GM23338 (cell line): ENCODE data around the gene MED13L. TPM values are rescaled to one million over a fixed set of nuclear protein-coding genes. Genes with fewer than 3 reads are reported as not detected.

Experiments
- ATAC-seq: fragments of 200-7000 bp; cut with Tn5 transposase; 3 replicates; pipeline ENCODE4 v1.9.1; 2020
- DNase-seq: peaks from one replicate; pipeline ENCODE4 v3.0.0-alpha.2; 2015; ENCODE audit warnings: low spot score
- H2AFZ ChIP-seq: fragments of 200-600 bp; sonication (generic); 2 replicates; pipeline ENCODE4 v1.8.0; 2016; ENCODE audit warnings: antibody characterized with exemption, mild to moderate bottlenecking, moderate library complexity
- H3F3A ChIP-seq: fragments of 200-600 bp; sonication (generic); replicated peaks from 2 replicates; pipeline ENCODE4 v1.8.0; 2017; ENCODE audit warnings: antibody characterized with exemption, mixed run types, low read depth
- H3K27ac ChIP-seq: fragments of 200-600 bp; sonication (generic); 2 replicates; pipeline ENCODE4 v1.6.1; 2016; ENCODE audit warnings: low read depth
- H3K27me3 ChIP-seq: fragments of 200-600 bp; sonication (generic); 2 replicates; pipeline ENCODE4 v1.8.0; 2016; ENCODE audit warnings: mild to moderate bottlenecking, mixed run types, moderate library complexity; ENCODE audit not compliant: insufficient read depth
- H3K36me3 ChIP-seq: fragments of 200-600 bp; sonication (generic); 2 replicates; pipeline ENCODE4 v1.8.0; 2016; ENCODE audit warnings: mild to moderate bottlenecking; ENCODE audit not compliant: insufficient read depth
- H3K4me1 ChIP-seq: fragments of 200-600 bp; sonication (generic); 2 replicates; pipeline ENCODE4 v1.8.0; 2016; ENCODE audit warnings: mild to moderate bottlenecking, moderate library complexity; ENCODE audit not compliant: insufficient read depth
- H3K4me2 ChIP-seq: fragments of 200-600 bp; sonication (generic); 2 replicates; pipeline ENCODE4 v1.7.1; 2017; ENCODE audit warnings: mixed run types
- H3K4me3 ChIP-seq: fragments of 200-600 bp; sonication (generic); 2 replicates; pipeline ENCODE4 v1.6.1; 2016; ENCODE audit warnings: mixed run types
- H3K79me2 ChIP-seq: fragments of 200-600 bp; sonication (generic); replicated peaks from 2 replicates; pipeline ENCODE4 v1.8.0; 2017; ENCODE audit warnings: mild to moderate bottlenecking; ENCODE audit not compliant: insufficient read depth
- H3K9me2 ChIP-seq: fragments of 200-600 bp; sonication (generic); 2 replicates; pipeline ENCODE4 v1.8.0; 2017; ENCODE audit not compliant: insufficient read depth
- H4K20me1 ChIP-seq: fragments of 200-600 bp; sonication (generic); replicated peaks from 2 replicates; pipeline ENCODE4 v1.8.0; 2017; ENCODE audit warnings: mild to moderate bottlenecking; ENCODE audit not compliant: insufficient read depth
- H3K27ac Mint-ChIP-seq: 2 replicates; pipeline ENCODE4 v1.8.0; 2020; ENCODE audit warnings: inconsistent platforms, mild to moderate bottlenecking, moderate library complexity, mixed read lengths
- H3K27me3 Mint-ChIP-seq: 3 replicates; pipeline ENCODE4 v1.8.0; 2022; ENCODE audit warnings: low read depth, mild to moderate bottlenecking, moderate library complexity, mixed read lengths, inconsistent platforms; ENCODE audit not compliant: insufficient read depth, poor library complexity
- H3K36me3 Mint-ChIP-seq: 3 replicates; pipeline ENCODE4 v1.8.0; 2021; ENCODE audit warnings: low read depth, mild to moderate bottlenecking, inconsistent platforms, moderate library complexity, mixed read lengths
- H3K4me1 Mint-ChIP-seq: 3 replicates; pipeline ENCODE4 v1.8.0; 2020; ENCODE audit warnings: mild to moderate bottlenecking, inconsistent platforms, mixed read lengths
- H3K4me3 Mint-ChIP-seq: 3 replicates; pipeline ENCODE4 v1.8.0; 2021; ENCODE audit warnings: moderate library complexity, mild to moderate bottlenecking, inconsistent platforms, mixed read lengths
- H3K9me3 Mint-ChIP-seq: 3 replicates; pipeline ENCODE4 v1.8.0; 2020; ENCODE audit warnings: moderate library complexity, mild to moderate bottlenecking, inconsistent platforms, mixed read lengths
- CREB1 ChIP-seq: fragments of 250-450 bp; sonication (Bioruptor Pico); IDR thresholded peaks from 2 replicates; pipeline ENCODE4 v1.5.0; 2020; ENCODE audit warnings: low read depth, mild to moderate bottlenecking, moderate library complexity
- CTCF ChIP-seq, 2 experiments: fragments of 200-600 bp in 1 of 2; sonication (generic) in 1 of 2; conservative IDR thresholded peaks; 2 replicates each; pipeline versions ENCODE4 v1.5.1 to v1.6.1; 2016 to 2017; ENCODE audit warnings: antibody characterized with exemption in 2 of 2, low read depth in 2 of 2, mild to moderate bottlenecking in 2 of 2, moderate library complexity in 1 of 2
- ETS1 ChIP-seq: IDR thresholded peaks from 2 replicates; pipeline ENCODE4 v1.6.1; 2016; ENCODE audit warnings: antibody characterized with exemption
- EZH2 ChIP-seq: fragments of 200-600 bp; sonication (generic); IDR thresholded peaks from one replicate; pipeline ENCODE4 v1.8.0; 2017; ENCODE audit warnings: antibody characterized with exemption, mild to moderate bottlenecking, low read depth; ENCODE audit not compliant: unreplicated experiment
- JUNB ChIP-seq: IDR thresholded peaks from one replicate; pipeline ENCODE4 v1.6.1; 2016; ENCODE audit warnings: antibody characterized with exemption; ENCODE audit not compliant: unreplicated experiment
- NANOG ChIP-seq: IDR thresholded peaks from 2 replicates; pipeline ENCODE4 v1.6.1; 2016; ENCODE audit warnings: antibody characterized with exemption, borderline replicate concordance
- POLR2AphosphoS5 ChIP-seq: IDR thresholded peaks from 2 replicates; pipeline ENCODE4 v1.6.1; 2016; ENCODE audit warnings: antibody characterized with exemption, low read depth
- STAT1 ChIP-seq: IDR thresholded peaks from one replicate; pipeline ENCODE4 v1.6.1; 2016; ENCODE audit warnings: antibody characterized with exemption; ENCODE audit not compliant: unreplicated experiment
- ZNF114 ChIP-seq: fragments of 250-450 bp; sonication (Bioruptor Pico); IDR thresholded peaks from 2 replicates; pipeline ENCODE4 v1.5.0; 2020; ENCODE audit warnings: mild to moderate bottlenecking, moderate library complexity
- ZNF462 ChIP-seq: fragments of 250-450 bp; sonication (Bioruptor Pico); IDR thresholded peaks from 2 replicates; pipeline ENCODE4 v1.5.0; 2020; ENCODE audit warnings: mild to moderate bottlenecking, moderate library complexity
- polyA plus RNA-seq: library from polyadenylated mRNA; unstranded; fragments of >200 nt; fragmentation: Nextera tagmentation; extraction: Ambion mirVana; gene quantifications from 2 replicates; pipeline ENCODE4 v1.2.1, GENCODE V29; 2016
- total RNA-seq: library from RNA; depleted of rRNA; stranded (reverse); fragments of >200 nt; shearing (Covaris generic); gene quantifications from 2 replicates; pipeline ENCODE4 v1.2.3, GENCODE V29; 2014
- TF ChIP-seq, protein P1 (sequence below): IDR thresholded peaks from one replicate; pipeline ENCODE4 v1.6.1; 2018; ENCODE audit warnings: antibody characterized with exemption; ENCODE audit not compliant: unreplicated experiment

The MED13L gene
- total and polyA plus RNA-seq, 2 experiments from 2014 or later, result 20.9 to 73.6 TPM

DNA sequence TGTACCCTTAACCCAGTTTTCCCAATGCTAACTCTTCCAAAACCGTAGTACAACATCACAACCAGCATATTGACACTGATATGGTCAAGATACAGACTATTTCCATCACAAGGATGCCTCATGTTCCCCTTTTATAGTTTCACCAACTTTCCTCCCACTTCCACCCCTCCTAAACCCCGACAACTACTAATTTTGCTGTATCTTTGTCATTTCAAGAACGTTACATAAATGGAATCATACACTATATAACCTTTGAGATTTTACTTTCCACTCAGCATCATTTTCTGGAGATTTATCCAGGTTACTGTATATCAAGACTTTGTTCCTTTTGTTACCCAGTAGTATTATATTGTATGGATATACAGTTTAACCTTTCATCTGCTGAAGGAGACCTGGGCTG lies 88.9 kb downstream of the MED13L start:
- no peak for ATAC-seq
- no peak overlapping the region for H3K4me2 ChIP-seq
- no peak overlapping the region for H3K4me3 Mint-ChIP-seq
- H3F3A ChIP-seq, result no peaks in the 10 kb centered on the region
- no peak overlapping the region for H2AFZ ChIP-seq
- peaks cover 6% of the 10 kb centered on the region; the same call in 1 of the 2 replicates for H4K20me1 ChIP-seq
- H3K9me2 ChIP-seq, result no peaks in the 10 kb centered on the region
- H3K79me2 ChIP-seq, result peaks cover 97% of the 10 kb centered on the region
- H3K4me1 Mint-ChIP-seq, result peaks cover 28% of the 10 kb centered on the region
- no peaks in the 10 kb centered on the region for H3K27me3 ChIP-seq
- H3K4me1 ChIP-seq, result peaks cover 5% of the 10 kb centered on the region; the same call in 1 of the 2 replicates
- no peak overlapping the region for H3K27ac ChIP-seq
- TF ChIP-seq ETS1 (no peak), ZNF114 (CRISPR knock-in tag) (no peak), EZH2 (no peak), JUNB (no peak), CTCF (conservative IDR thresholded peaks at IDR 0.05; ENCODE audit: low read depth in 2 of 2) (no peak), CREB1 (no peak), STAT1 (no peak), NANOG (no peak), POLR2AphosphoS5 (no peak), ZNF462 (no peak)
- TF ChIP-seq, protein P1, sequence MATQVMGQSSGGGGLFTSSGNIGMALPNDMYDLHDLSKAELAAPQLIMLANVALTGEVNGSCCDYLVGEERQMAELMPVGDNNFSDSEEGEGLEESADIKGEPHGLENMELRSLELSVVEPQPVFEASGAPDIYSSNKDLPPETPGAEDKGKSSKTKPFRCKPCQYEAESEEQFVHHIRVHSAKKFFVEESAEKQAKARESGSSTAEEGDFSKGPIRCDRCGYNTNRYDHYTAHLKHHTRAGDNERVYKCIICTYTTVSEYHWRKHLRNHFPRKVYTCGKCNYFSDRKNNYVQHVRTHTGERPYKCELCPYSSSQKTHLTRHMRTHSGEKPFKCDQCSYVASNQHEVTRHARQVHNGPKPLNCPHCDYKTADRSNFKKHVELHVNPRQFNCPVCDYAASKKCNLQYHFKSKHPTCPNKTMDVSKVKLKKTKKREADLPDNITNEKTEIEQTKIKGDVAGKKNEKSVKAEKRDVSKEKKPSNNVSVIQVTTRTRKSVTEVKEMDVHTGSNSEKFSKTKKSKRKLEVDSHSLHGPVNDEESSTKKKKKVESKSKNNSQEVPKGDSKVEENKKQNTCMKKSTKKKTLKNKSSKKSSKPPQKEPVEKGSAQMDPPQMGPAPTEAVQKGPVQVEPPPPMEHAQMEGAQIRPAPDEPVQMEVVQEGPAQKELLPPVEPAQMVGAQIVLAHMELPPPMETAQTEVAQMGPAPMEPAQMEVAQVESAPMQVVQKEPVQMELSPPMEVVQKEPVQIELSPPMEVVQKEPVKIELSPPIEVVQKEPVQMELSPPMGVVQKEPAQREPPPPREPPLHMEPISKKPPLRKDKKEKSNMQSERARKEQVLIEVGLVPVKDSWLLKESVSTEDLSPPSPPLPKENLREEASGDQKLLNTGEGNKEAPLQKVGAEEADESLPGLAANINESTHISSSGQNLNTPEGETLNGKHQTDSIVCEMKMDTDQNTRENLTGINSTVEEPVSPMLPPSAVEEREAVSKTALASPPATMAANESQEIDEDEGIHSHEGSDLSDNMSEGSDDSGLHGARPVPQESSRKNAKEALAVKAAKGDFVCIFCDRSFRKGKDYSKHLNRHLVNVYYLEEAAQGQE, result no peak
- H3K9me3 Mint-ChIP-seq, result no peaks in the 10 kb centered on the region
- H3K4me3 ChIP-seq, result no peak overlapping the region
- no peak for DNase-seq
- no peaks in the 10 kb centered on the region for H3K36me3 ChIP-seq
- H3K27ac Mint-ChIP-seq, result no peak overlapping the region
- H3K36me3 Mint-ChIP-seq, result no peaks in the 10 kb centered on the region
- peaks cover 2% of the 10 kb centered on the region for H3K27me3 Mint-ChIP-seq
